IPS-18c (cell line): ENCODE measurements around the gene DNAJC22.
"Not testable (repeated sequence)": the region's sequence is repeated elsewhere in the genome, so short reads cannot be mapped to it uniquely, and the experiment has no call there.

Experiments used
- H3K4me3 ChIP-seq: 2 replicates; pipeline ENCODE4 v1.7.0; 2013; ENCODE audit warnings: low read depth, mild to moderate bottlenecking, low read length, moderate library complexity; ENCODE audit not compliant: insufficient read depth
- H3K9me3 ChIP-seq: one replicate; pipeline ENCODE4 v1.6.1; 2013; ENCODE audit warnings: mild to moderate bottlenecking, low read length, moderate library complexity; ENCODE audit not compliant: control insufficient read depth, insufficient read depth

Gene DNAJC22

DNA sequence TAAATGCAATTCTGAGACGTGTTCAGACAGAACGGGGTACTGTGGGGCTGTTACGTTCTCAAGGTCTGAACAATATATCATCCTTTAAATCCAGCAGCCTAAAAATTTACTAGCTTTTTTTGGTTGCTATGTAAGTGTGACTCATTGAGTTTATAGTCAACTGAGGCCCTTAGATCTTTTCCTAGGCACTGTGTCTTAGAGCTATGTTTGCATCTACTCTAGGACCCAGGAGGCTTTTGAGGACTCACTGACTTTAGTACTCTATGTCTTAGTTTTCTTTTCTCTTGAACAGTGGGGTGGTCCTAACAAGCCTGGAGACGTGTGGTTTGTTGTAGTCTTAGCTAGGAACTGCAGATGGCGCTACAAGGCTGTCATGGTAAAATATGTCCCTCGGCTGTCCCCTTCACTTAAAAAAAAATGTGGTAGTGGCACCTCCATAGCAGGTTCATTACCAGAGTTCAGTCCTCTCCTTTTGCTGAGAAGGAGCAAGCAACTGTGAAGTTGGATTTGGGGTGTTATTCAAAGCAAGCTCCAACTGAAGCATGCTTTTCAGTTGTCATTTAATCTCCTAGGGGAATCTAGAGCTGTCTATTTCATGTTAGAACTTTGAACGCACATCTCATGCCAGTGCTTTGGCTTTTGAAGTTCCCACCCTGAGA is 11.9 kb downstream of the DNAJC22 start:
- Histone ChIP-seq H3K4me3 (no peak overlapping the region), H3K9me3 (no peaks in the 10 kb centered on the region)

DNA sequence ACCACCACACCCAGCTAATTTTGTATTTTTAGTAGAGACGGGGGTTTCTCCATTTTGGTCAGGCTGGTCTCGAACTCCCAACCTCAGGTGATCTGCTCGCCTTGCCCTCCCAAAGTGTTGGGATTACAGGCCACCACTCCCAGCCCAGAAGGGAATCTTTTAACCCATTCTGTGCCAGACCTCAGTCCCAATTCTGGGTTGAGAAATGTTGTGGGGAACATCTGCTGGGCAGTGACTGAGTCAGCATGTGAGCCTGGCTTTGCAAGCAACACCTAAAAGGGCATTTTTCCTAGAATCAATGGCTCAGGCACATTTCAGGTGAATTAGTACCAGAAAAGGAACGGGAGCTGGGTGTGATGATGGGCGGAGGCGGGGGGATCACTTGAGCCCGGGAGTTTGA is 13.0 kb downstream of the DNAJC22 start:
- Histone ChIP-seq H3K4me3 (no peak overlapping the region), H3K9me3 (no peaks in the 10 kb centered on the region)

DNA sequence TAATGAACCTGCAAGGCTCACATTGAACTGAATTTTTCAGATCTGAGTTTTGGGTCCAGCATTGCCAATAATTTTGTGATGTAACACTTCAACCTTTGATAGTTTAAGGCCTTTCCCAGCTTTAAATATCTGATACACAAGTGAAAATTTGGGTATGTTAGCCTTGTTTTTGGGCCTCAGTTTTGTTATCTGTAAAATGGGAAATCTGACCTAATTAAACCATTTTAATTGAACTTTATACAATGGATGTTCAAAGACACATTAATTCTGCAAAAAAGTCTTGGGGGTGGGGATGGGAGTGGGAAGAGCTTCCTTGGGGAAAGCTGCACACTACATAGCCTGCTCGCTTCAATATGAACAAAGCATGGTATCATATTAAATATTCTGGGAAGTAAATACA is 15.4 kb downstream of the DNAJC22 start:
- no peaks in the 10 kb centered on the region for H3K9me3 ChIP-seq
- no peak overlapping the region for H3K4me3 ChIP-seq

DNA sequence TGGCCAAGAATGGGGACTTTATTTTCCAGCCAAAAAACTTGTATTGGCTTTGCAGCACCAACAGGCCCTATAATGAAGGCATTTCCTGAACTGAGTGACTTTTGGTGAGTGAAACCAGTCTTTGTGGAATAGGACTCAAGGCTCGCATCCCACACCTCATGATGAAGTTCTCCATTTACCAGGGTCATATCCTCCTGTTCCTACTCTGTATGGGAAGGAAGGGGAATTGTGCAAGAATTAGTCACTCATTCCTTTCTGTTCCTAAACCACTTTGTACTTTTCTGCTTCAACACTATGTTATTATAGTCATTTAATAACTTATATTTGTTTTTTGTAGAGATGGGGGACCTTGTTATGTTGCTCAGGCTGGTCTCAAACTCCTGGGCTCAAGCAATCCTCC is 18.3 kb downstream of the DNAJC22 start:
- H3K9me3 ChIP-seq, result no peaks in the 10 kb centered on the region
- no peak overlapping the region for H3K4me3 ChIP-seq

DNA sequence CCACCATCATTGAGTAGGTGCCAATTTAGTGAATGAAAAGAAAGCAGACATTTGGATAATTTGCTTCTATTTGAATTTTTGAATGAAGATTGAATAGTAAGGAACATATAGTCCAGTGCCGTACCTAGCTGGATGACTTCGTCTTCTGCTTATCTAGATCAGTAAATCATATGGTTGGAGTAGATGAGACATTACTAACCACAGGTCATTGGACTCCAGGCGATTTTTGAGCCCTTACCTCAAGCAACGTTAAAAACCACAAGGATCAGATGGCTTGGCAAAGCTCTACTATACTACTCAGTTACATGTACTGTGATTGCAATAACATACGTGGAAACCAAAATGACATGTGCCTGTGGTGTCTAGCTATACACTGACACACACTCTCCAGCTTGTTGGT is 18.9 kb downstream of the DNAJC22 start:
- Histone ChIP-seq H3K4me3 (no peak overlapping the region), H3K9me3 (no peaks in the 10 kb centered on the region)

DNA sequence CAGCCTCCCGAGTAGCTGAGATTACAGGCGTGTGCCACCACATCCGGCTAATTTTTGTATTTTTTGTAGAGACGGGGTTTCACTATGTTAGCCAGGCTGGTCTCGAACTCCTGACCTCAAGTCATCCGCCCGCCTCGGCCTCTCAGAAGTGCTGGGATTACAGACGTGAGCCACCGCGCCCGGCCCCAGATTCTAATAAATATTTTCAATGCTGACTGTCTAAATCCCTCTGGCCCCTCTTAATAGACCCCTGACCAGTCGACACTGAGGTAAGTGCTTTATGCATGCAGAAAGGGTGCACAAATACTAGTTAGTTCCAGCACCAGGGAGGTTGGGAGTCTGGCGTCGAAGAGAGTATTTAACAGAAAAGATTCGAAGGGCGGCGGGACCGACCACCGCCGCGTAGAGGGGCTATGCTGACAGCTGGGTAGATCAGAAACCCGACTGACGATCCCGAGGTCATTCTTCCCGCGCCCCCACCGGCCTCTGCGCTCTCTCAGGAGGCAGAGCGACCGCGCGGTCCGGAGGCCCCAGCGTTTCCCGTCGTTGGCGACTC is 19.5 kb downstream of the DNAJC22 start:
- peak overlapping the region; percentile 99 for H3K4me3 ChIP-seq
- no peaks in the 10 kb centered on the region for H3K9me3 ChIP-seq

DNA sequence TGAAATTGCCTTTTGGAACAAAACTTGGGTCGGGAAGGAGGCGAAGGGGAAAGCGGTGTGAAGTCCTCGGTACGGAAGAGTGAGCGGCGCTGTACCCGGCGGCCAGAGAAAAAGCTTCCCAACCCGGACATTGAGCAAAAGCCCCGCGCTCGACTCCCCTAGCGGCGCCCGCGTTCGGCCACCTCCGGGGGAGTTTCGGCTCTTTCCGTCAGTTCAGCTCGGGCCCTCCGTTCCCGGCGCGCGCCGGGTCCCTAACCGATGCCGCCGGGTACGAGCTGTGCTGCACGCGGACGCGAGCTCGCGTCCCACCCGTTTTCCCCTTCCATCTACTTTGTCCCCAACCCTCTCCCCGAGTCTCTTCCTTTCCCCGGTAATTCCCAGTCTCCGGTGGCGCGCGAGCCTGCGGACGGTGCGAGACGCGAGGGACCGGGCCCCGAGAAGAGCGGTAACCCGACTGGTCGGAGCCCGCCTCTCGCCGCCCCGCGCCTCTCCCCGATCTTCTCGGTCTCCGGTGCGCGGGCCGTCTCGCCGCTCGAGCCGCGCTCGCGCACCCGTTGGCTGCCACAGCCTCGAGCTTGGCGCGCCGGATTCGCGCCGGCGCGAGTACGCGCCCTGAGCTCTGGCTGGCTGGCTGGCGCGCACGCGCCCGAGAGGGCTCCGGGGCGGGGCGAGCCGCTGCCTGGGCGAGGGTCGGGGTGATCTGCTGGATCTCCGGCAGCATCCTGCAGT is 20.1 kb downstream of the DNAJC22 start:
- Histone ChIP-seq H3K4me3 (peak overlapping the region; percentile 99), H3K9me3 (no peaks in the 10 kb centered on the region)

DNA sequence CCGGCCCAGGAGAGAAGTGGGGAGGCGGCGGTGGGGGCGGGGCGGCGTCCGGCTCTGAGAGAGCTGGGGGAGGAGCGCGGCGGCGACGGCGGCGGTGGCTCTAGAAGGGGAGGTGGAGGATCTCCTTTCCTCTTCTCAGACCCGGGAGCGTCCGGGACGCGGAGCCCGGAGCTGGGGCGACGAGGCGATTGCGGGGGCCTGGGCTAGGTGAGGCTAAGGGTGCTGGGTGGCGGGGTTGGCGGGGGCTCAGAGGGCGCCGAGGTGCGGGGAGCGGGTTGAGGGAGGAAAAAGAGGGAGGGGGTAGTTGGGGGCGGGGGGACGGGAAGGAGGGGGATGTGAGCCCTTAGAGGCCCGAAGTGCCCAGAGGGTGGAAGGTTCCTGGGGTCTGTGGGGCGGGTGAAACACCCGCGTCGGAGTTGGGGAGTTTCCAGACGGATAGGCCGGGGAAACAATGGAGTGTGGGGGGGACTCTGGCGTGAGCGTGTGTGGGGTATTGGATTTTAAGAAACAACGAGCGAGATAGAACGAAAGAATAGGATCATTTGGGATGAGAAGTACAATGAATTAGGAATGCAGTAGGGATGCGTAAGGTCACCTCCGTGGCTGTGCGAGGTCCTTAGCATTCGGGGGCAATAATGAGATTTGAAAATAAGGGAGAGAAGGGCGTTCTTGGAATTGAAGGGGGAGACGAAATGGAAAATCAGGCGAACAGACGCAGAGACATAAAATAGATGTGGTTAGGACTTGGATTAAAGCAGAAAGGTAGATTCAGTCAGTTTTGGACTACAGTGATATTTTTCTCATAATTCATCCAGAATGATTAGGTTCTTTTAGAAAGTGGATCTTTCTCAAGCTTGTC is 20.9 kb downstream of the DNAJC22 start, which contains the start of gene SPATS2:
Gene SPATS2 (plus strand): TSS at position 82 of the 859 bp plus-strand sequence. CDS start 93,551 bp downstream, outside the sequence.
- H3K4me3 ChIP-seq, result peak within 1 kb of the TSS; percentile 99

DNA sequence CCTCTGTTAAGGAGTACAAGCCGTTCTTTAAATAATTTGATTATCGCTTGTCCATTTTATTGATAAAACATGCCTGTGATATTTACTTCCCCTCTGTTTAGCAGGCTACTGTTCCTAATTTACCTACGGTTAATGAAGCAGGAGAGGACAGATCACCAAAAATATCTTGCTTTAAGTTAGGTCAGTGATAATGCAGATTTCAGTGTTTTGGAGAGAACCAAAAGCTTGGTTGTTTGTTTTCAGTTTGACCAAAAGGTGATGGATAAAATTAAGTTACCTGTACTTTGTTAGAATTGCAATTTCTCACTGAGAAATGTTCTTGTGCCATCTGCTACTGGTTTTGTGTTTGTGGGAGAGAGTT is 21.5 kb downstream of the DNAJC22 start:
- H3K4me3 ChIP-seq, result peak overlapping the region; percentile 99
- H3K9me3 ChIP-seq, result no peaks in the 10 kb centered on the region

More for the DNA sequence above, 20.9 kb downstream of the DNAJC22 start, which contains the start of gene SPATS2:
- H3K9me3 ChIP-seq, result no peaks in the 10 kb centered on the region

DNA sequence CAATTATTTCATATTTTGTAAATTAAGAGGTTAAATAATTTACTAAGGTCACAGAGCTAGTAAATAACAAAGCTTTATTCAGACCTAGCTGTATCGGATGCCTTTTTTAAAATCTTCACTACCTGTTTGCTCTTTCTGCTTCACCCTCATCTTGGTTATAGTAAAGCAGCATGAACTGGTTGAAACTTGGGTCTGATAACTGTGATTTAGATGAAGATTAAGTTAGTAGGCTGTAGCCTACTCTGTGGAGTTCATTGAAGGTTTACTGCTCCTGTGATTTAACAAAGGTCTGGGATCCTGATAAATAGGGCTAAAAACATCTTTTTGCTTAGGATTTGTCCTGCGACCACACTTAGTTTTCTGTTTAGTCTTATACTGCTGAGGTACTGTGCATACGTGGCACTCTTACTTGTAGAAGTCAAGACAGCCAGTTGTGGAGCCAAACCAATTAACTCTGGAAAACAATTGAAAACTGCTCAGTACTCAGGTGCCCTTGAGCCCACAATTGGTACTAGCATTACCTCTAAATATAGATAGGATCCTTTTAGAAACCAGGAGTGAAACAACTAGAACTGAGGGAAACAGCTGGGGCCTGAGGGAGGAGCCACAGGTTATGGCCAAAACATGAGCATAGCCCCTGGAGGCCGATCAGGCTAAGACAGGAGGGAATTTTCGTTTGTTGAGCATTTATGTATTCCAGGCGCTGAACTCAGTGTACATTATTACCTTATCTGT is 22.9 kb downstream of the DNAJC22 start:
- Histone ChIP-seq H3K9me3 (no peaks in the 10 kb centered on the region), H3K4me3 (no peak overlapping the region)

DNA sequence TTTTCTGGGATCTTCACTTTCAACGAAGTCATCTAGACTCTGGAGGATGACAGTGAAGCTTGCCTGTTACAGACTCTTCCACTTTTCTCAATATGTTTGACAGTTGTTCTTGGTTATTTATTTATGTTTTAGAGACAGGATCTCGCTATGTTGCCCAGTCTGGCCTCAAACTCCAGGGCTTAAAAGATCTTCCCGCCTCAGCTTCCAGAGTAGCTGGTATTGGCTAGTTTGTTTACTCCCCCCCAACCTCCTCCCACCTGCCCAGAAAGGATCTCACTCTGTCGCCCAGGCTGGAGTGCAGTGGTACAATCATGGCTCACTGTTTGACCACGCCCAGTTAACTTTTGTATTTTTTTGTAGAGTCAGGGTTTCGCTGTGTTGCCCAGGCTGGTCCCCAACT is 23.9 kb downstream of the DNAJC22 start:
- Histone ChIP-seq H3K9me3 (no peaks in the 10 kb centered on the region), H3K4me3 (no peak overlapping the region)

DNA sequence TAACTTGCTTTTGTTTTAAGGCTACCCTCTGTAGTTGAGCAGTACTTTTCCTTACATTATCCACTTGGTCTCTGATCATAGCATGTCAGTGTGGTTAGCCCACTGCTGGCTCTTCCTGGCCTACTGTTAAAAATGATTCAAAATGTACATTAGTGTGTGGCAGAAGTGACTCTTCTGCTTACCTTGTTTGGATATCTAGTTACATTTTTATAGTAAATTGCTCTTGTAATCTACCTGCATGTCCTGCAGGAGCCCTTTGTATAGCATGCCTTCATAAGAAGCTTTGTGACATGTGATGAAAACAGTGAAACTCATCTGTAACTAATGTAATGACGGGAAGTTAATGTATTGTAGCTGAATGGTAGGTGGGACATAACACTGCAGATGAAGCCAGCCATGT is 28.7 kb downstream of the DNAJC22 start:
- Histone ChIP-seq H3K4me3 (no peak overlapping the region), H3K9me3 (no peaks in the 10 kb centered on the region)

DNA sequence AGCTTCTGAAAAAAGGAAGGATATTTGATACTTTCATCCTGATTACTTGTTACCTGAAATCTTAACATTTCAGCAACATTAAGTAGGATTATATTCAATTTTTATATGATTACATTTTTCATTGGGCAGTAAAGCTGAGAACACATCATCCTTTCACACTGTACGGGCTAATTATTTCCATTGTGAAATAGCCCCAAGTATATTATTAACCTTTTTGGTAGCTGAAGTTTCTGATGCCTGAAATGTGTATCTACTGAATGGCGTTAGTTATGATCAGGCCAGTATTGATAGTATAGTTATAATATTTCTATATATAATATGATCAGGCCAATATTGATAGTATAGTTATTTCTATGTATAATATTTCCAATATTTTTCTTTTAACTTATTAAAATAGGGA is 30.7 kb downstream of the DNAJC22 start:
- Histone ChIP-seq H3K9me3 (no peaks in the 10 kb centered on the region), H3K4me3 (no peak overlapping the region)

DNA sequence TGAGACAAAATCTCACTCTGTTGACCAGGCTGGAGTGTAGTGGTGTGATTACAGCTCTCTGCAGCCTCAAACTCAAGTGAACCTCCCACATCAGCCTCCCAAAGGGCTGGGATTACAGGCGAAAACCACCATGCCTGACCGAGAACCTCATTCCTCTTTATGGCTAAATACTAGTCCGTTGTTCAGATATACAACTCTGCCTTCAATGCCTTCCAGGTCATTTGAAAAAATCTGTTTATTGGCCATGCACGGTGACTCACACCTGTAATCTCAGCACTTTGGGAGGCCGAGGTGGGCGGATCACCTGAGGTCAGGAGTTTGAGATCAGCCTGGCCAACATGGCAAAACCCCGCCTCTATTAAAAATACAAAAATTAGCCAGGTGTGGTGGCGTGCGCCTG is 33.5 kb downstream of the DNAJC22 start:
- H3K4me3 ChIP-seq, H3K9me3 ChIP-seq: not testable (repeated sequence)

DNA sequence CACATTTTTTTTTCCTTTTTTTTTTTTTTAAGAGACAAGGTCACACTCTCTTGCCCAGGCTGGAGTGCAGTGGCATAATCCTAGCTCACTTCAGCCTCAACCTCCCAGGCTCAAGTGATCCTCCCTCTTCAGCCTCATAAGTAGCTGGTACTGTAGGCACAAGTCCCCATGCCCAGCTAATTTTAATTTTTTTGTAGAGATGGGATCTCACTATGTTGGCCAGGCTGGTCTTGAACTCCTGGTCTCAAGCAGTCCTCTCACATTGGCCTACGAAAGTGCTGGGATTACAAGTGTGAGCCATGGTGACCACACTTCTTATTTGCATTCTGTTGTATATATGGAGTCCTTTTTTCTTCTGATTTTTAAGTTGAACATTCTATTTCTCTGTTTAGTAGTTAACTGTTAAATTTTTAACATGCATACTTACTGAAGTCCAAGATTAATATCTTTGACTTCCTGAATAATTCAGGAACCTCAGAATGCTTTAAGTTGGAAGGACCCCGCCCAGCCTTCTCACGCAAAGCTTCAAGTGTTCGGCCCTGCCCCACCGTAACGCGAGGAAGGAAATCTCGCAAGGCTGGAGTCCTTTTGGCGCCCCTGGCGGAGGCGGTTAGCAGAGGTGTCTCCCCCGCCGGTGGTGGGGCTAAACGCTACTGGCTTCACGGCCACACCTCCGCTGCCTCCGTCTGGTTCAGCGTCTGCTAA is 42.1 kb downstream of the DNAJC22 start:
- H3K9me3 ChIP-seq, result no peaks in the 10 kb centered on the region
- no peak overlapping the region for H3K4me3 ChIP-seq

DNA sequence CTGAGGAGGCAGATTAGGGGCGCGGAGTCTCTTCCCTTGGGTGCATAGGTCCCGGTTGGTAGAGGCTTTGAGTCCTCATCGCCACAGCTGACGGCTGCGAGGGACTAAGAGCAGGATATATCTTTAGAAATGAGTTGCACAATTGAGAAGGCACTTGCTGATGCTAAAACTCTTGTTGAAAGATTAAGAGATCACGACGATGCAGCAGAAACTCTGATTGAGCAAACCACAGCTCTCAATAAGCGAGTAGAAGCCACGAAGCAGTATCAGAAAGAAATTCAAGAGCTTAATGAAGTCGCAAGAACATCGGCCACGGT is 42.7 kb downstream of the DNAJC22 start:
- Histone ChIP-seq H3K4me3 (no peak overlapping the region), H3K9me3 (no peaks in the 10 kb centered on the region)

DNA sequence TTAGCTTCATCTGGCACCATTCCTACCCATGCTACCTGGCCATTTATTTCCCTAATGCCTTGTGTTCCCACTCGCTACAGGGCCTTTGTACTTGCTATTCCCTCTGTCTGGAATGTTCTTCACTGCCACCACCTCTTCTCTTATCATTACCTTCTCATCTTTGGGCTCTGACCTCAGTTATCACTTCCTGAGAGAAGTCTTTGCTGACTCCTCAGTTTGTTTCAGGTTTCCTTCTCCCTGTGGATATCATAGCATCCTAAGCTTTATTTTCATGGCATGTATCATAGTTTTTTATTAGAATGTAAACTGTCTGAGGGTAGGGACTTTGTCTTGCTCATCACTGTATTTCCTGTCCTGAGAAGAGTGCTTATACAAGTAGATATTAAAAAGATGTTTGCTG is 50.3 kb downstream of the DNAJC22 start:
- H3K4me3 ChIP-seq, result no peak overlapping the region
- H3K9me3 ChIP-seq, result no peaks in the 10 kb centered on the region
